HS-27A (cell line): ENCODE results near the gene PNPLA1.

Experiments used
- DNase-seq: peaks from one replicate; pipeline ENCODE4 v3.0.0-alpha.2; 2012; ENCODE audit warnings: low read depth, missing footprints

Gene PNPLA1

DNA sequence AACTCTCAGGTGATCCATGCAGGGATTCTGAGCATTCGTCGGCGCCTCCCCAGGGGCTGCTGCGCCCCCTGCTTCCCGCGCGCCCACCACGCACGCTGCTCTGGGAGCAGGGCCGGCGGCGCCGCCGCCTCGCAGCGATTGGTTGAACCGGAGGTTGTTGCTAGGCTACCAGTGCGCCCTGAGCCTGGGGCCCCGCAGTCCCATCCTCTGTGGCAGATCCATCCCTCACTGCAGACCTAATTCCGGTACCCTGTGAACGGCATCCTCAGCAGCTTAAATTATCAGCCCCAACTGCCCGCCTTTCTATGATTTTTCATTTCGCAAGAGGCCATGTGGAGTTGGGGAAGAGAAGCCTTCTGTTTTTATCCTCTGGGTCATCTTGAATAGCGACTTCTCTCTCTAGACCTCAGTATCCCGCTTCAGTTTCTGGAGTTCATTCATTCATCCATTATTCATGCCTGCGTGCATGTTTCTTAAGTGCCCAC lies 15.4 kb downstream of the PNPLA1 start:
- DNase-seq, result no peak

DNA sequence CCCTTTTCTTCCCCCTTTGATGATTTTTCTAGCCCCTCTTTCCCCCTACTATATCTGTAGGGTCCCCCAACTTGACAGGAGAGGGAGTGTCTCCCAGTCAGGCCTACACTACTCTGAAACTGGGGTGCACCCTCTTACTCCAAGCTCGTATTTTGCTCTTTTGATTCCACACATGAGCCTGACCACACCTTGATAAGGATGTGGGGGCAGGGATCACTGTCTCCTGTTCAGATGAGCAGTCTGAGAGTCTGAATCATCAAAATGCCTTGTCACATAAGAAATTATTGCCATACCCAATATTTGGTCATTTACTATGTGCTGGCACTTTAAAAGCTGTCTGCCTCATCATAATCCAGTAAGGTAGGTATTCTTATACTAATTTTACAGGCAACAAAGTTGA lies 15.9 kb downstream of the PNPLA1 start:
- DNase-seq, result no peak

DNA sequence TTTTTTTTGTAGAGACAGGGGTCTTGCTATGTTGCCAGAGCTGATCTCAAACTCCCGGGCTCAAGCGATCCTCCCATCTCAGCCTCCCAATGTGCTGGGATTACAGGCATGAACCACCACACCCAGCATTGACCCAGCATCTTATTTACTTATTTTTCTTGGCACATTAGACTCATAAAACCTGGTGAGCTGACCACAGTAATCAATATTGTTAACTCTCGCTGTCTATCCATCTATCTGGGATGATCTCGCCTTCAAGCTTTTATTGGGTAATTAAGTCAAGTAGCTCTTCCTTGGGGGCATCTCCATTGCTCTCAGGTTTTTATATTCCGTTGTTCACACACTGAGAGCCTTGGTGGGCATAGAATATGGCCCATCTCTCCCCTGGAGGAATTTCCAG lies 17.0 kb downstream of the PNPLA1 start:
- DNase-seq, result no peak

DNA sequence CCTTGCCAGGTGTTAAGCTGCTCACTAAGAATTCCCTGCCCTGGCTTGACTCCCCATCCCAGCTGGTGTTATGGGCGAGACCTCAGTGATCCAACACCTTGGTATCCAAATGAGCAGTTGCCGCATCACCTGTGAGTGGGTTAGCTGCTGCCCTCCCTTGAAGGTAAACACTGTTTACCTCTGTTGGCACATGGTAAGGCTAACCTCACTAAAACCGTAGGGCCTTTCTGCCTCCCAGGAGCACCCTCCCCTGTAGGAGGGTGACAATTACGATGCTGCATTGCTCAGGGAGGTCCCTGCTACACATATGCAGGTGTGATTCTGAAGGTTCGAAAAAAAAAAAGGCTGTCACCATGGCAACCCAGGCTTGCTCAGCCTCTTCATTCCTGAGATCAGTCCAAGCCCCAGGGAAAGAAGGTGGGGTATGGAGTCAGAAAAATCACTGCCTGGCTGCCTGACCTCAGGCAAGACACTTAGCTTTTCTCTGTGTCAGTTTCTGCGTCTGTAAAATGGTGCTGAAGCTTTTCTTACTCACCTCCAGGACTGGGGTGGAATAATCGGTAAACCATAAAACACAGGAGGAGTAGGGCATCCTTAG lies 19.5 kb downstream of the PNPLA1 start:
- no peak for DNase-seq

DNA sequence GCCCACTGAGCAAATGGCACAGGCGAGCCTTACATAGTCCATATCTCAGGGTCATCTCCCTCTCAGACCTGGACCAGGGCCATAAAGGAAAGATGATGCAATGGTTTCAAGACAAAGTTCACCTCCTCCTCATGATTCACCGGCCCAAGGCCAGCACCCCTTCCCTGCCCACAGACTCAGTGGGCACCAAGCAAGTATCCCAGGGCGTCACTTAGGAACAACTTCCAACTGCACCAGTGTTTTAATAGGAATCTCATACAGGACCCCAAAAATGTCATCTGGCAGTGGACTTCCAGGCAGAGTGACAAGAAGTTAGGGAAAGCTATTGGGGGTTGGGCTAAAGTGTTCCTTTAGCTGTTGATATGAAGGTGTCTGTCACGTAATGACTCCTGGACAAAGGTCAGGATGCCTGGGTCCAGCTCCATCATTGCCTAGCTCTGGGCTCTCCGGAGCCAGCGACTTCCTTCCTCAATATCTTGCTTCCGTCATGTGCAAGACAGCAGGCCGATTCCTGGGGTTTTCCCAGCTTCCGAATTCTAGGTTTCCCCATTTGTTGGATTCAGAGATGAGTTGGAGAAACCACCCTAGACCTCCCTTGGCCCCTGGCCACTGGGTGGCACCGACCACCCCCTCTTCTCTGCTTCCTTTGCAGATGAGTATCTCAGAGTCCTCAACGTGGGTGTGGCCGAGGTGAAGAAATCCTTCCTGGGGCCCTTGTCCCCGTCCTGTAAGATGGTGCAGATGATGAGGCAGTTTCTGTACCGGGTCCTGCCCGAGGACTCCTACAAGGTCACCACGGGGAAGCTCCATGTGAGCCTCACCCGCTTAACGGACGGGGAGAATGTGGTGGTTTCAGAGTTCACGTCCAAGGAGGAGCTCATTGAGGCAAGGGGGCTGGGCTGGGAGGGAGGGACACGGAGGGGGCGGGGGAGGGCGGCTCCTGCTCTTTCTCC lies 21.1 kb downstream of the PNPLA1 start:
- no peak for DNase-seq

DNA sequence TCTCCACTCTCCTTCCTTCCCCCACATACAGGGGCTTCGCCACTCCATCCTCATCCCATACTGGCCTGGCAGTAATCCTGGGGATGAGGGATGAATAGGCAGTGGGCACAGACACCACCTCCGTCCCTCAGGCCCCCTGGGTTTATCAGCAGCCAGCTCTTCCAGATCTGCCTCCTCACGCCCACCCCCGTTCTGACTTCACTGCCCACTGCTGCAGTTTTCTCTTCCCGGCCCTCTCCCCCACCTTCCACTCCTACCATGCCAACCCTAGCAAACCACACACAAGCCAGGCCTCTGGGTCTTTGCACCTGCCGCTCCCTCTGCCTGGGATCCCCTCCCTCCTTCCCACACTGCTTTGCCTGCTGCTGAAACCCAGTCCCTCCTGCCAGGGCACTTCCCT lies 22.3 kb downstream of the PNPLA1 start:
- DNase-seq, result no peak

DNA sequence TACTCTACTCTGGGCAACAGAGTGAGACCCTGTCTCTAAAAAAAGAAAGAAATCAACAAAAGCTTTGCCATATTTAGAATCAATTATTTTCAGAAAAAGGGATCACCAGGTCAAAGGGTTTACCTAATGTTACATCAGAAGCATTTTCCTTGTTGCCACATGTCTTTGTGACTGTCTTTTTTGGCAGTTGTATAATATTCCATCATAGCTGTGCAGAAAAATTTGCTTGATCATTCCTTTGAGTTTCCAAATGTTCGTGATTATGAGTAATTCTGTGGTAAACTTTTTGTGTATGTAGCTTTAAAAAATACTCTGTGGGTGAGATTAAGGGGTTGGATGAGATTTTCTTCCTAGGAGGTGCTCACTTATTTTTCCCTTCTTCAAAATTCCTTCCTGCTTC lies 26.4 kb downstream of the PNPLA1 start:
- no peak for DNase-seq

DNA sequence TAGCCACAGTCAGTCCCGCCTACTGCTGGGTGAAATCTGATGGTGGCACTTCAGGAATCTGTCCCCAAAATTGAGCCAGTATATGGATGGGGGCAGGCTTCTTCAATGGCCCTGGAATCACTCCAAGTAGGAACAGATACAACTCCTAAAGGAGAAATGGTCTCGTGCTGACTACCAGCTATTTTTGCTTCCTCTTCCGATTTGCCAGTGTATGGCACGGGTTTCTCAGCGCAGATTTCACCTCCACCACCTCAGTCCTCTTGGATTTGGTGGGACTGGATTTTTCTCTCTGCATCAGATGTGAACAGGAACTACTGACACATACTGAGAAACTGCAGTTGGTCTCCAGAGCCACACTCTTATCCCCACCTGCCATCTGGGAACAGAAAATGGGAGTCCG lies 27.2 kb downstream of the PNPLA1 start:
- no peak for DNase-seq

DNA sequence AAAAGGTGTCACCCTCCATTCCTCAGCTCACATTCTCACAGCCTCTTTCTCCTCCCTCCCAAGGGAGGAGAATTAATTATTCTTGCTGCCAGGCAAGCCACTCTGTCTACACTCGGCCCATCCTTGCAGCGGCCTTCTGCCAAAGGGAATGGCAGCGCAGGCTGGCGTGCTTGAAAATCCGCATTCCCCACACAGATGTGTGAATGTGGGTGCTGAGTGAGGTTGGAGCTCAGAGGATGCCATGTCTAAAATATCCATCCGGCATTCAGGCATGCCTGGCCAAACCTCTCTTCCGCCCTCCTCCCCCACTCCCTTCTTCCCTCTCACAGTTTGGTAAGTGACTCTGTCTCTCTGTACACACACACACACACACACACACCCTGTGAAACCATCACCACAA lies 27.7 kb downstream of the PNPLA1 start:
- DNase-seq, result no peak

DNA sequence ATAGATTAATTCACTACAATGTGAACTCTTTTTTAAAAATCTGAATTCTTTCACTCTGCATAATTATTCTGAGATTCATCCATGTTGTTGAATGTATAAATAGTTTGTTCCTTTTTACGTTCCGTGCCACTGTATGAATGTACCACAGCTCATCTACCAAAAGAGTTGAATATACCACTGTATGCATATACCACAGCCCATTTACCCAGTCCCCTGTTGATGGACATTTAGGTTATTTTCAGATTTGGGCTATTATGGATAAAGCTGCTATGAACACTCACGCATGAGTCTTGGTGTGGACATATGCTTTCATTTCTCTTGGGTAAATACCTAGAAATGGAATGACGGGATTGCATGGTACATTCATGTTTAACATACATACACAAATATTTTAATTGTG lies 28.2 kb downstream of the PNPLA1 start:
- DNase-seq, result no peak

DNA sequence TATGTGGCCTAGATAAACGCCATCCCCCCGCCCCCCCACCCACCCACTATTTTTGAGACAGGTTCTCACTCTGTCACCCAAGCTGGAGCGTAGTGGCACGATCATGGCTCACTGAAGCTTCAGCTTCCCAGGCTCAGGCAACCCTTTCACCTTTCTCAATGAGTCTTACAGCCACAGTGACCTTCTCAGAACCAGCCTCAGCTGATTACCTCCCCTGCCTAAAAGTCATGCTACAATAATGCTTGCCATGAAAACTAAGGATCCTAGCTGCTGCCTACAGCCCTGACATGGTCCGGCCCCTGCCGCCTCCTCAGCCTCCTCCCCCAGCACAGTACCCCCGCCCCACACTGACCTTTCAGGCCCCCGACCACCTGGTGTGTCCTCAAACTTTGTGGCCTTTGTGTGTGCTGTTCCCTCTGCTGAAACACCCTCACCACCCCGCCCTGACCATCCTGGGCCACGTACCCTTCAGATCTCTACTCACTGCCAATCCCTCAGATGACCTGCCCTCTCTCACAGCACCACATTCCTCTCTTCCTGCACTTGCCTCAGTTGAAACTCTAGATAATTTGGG lies 31.3 kb downstream of the PNPLA1 start:
- DNase-seq, result no peak

DNA sequence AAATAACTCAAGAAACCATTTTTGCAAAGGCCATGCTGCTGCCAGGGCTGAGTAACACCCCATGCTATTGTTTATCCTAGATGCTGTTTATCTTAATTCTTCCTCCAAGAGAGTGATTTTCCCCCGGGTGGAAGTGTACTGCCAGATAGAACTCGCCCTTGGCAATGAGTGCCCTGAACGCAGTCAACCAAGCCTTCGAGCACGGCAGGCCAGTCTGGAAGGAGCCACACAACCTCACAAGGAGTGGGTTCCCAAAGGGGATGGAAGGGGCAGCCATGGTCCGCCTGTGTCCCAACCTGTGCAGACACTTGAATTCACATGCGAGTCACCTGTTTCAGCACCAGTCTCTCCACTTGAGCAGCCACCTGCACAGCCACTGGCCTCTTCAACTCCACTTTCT lies 31.9 kb downstream of the PNPLA1 start:
- no peak for DNase-seq

DNA sequence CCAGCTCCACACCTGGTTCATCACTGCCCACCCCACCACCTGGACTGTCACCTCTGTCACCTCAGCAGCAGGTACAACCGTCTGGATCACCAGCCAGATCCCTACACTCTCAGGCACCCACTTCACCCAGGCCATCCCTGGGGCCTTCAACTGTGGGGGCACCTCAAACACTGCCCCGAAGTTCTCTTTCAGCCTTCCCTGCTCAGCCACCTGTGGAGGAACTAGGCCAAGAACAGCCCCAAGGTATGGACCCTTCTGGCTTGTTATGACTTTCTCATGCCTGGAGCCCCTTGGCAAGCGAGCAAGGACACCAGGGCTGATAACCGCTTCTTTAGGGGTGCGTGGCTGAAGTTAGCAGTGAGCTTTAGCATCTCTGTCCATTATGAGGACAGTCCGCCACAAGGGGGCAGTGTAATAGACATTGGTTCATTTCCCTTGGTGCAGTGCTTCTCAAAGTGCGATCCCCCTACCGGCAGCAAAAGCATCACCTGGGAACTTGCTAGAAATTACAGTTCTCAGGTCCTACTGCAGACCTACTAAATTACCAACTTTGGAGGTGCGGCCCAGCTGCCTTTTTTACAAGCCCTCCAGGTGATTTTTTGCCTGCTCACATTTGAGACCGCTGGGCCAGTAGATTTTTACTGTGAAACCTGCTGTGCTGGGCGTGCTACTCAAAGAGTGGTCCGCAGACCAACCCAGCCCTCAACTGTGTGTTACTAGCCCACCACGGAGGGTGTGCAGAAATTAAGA lies 32.5 kb downstream of the PNPLA1 start:
- DNase-seq, result peak; percentile 80

DNA sequence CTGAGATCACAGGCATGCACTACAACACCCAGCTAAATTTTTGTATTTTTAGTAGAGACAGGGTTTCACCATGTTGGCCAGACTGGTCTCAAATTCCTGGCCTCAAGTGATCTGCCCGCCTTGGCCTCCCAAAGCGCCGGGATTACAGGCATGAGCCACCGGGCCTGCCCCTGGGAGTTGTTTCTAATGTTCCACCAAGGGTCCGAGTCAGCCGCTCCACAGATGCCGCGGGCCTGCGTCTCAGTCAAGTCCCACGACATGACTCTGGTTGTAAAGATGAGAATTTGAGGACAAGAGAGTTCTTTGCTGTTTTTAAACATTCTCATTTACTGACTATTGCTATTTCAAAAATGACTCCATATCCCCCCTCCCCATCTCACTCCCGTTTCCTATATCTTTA lies 36.0 kb downstream of the PNPLA1 start:
- no peak for DNase-seq

DNA sequence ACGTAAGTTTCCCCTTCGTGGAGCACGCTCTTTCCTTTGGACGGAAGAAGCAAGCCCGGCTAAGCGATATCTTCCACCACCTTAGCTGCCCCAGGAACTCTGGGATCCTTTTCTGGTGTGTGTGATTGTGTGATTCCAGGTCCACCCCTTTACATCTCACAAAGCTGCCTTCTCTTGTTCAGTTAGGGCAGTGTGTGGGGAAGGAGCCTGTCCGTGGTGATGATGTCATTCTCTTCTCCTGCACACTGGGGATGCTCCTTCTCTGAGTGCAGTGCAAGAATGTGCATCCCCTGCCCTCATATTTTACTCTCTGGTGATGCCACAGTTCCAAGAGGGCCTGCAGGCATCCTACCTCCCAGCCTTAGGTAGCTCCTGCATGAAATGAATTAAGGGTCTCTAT lies 36.5 kb downstream of the PNPLA1 start:
- DNase-seq, result no peak

DNA sequence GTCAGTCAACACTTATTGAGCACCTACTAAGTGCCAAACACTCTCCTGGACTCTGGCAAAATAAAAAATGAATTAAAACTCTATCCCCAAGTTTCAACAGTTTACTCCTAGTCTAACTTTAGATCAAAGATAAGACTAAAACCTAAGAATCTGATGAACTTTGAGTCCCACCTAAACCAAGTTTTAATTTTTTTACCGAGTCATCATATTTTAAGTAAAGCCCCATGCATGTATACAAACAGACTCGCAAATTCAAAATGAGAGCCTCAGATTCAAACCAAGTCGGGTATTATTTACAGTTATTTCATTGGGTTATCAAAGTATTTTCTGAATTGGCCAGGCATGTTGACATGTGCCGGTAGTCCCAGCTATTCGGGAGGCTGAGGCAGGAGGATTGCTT lies 38.7 kb downstream of the PNPLA1 start:
- DNase-seq, result no peak

DNA sequence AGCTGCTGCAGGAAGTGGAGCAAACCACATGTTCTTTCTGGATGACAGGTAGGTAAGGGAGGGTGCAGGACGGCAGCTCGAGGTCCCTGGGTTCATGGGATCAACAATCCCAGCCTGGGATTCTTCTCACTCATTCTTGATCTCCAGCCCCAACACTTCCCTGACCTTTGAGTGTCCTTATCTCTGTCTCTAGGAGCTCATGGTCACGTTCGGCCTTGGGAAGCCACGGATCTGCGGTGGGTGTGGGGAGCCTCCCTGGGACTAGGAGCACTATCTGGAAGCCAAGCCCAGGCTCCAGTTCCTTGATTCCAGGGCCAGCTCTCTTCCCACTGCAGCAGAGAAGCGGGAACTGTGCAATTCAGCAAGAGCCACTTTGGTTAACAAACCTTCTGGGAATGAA lies 39.3 kb downstream of the PNPLA1 start:
- DNase-seq, result no peak

DNA sequence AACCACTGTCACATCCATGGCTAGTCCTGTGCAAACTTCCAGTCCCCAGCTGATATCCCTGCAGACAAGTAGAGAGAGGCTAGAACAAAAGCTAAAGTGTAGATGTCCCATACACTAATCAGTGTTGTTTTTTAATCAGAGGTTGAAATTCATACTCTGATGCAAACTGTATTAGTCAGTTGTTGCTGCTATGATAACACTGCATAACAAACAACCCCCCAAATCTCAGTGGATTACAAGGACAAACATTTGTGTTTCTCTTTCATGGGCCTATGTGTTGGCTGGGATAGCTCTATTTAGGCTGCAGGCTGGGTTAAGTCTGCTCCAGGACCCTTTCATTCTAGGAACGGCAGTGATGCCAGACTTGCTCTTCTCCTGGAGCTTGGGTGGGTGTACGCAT lies 40.0 kb downstream of the PNPLA1 start:
- DNase-seq, result no peak

DNA sequence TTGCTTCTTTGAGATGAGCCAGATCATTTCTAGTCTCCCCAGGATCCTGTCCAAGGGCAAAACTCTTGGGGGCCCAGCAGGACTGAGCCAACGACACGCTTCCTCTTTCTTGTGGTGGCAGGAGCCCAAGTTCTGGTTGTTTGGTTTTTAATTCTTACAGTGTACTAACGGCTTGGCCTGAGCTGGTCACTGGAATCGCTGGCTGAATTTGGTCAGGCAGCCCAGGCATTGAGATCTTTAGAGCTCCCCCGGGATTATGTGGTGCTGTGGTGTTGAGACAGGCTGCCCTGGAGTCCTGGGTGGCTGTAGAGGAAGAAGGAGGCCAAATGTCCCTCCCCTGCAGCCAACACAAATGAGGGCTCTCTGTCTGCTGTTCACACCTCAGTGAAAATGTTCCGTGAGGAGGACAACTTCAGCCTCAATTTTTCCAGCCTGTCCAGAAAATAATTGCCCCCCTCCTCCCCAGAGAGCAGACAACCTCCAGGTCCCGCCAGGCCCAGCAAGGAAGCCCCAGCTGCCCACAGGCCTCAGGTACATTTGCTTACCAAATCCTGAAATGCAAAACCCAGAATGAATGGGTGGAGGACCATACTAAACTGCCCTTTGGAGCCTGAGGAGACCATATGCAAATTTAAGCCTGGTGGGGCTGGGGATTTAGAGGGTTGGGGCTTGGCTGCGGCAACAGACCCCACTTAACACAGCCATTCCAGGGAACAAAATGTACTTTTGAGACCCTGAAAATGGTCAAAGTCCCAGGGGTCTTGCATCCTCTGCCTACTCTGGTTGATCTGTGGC lies 43.2 kb downstream of the PNPLA1 start:
- no peak for DNase-seq

DNA sequence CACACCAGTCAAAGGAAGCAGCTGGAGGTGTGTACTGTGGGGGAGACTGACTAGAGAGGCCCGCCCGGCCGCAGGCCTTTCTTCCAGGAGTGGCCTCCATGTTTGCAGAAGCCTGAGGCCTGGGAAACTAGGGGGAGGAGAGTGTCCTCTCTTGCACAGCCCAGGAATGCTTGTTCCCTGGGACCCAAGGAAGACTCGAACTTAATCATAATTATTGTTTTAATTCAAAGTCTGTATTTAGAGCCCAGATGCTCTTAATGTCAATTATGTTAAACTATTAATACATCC lies 43.7 kb downstream of the PNPLA1 start:
- no peak for DNase-seq

DNA sequence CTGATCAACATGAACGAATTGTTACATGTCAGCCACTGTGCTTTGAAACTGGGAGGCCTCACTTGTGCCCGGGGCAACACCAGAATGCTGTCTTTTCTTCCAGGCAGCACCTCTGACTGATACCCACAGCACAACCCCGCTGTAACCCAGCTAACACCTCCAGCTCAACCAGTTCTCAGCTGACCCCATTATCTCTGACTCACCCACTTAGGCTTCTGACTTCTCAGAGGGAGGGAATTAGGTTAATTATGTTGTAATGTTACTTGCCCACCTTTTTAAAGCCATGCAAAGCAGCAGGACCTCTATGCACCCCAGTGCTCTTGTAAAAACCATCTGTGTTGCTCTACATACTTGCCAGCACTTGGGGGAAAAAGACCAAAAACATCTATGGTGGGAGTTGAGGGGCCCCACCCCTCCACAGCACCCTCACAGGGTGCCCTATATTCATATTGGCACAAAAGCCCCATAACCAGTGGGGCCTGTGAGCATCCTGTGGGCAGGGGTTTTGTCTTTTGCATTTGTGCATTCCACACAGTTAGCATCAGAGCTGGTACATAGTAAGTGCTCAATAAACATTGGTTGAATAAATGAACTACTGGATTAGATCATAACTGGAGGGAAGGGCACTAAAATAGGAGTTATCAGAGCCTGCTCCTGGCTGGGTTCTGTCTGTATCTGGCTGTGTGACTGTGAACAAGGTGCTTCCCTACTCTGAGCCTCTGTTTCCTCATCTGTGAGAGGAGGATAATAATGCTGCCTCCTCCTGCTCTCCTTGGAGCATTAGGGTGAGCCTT lies 44.6 kb downstream of the PNPLA1 start:
- DNase-seq, result no peak
